ENCODE data around the gene PDCD10.

PDCD10 gene

GRCh38 chr3:167742338-167742737 is 7.6 kb upstream of the PDCD10 start:
- 0 out of 2 replicates have a peak, but pooled peaks have one; percentile 8 for TF ChIP-seq CTCF (conservative IDR thresholded peaks at IDR 0.05)
- H3K27ac ChIP-seq: 0 out of 2 replicates have a peak overlapping the region, but pooled peaks have one; percentile 20

- TF ChIP-seq CTCF (conservative IDR thresholded peaks at IDR 0.05): peak; percentile 59
- H3K27ac ChIP-seq: no peak overlapping the region
Observed at GRCh38 chr3:167740961-167741587, 6.4 kb upstream of the PDCD10 start.

- no peak for TF ChIP-seq CTCF (conservative IDR thresholded peaks at IDR 0.05)
- H3K27ac ChIP-seq: no peak overlapping the region
Observed at GRCh38 chr3:167739190-167739810, 4.6 kb upstream of the PDCD10 start.

- no peak overlapping the region for H3K27ac ChIP-seq
- TF ChIP-seq CTCF (conservative IDR thresholded peaks at IDR 0.05): no peak
Observed at GRCh38 chr3:167738037-167738436, 3.3 kb upstream of the PDCD10 start.

- no peak for TF ChIP-seq CTCF (conservative IDR thresholded peaks at IDR 0.05)
- H3K27ac ChIP-seq: peak overlapping the region; percentile 84; the same call in 1 of the 2 replicates
Observed at GRCh38 chr3:167736997-167737396, 2.3 kb upstream of the PDCD10 start.

- TF ChIP-seq CTCF (conservative IDR thresholded peaks at IDR 0.05): no peak
- H3K27ac ChIP-seq: peak overlapping the region; percentile 84
Observed at GRCh38 chr3:167736264-167736787, 1.6 kb upstream of the PDCD10 start.

GRCh38 chr3:167735233-167736138 is 794 bp upstream of the PDCD10 start, which contains the start of gene SERPINI1:
Gene SERPINI1 (plus strand): TSS chr3:167735721. CDS start chr3:167789129, 53,408 bp downstream.
- H3K27ac ChIP-seq: peak within 1 kb of the TSS; percentile 84
- TF ChIP-seq CTCF (conservative IDR thresholded peaks at IDR 0.05): no peak
